Renal pelvis (tissue), 12 donors: ENCODE results near the gene DYNLRB1. TPM values are rescaled to one million over a fixed set of nuclear protein-coding genes. Genes with fewer than 3 reads are reported as not detected.
"Not testable (repeated sequence)": the region's sequence is repeated elsewhere in the genome, so short reads cannot be mapped to it uniquely, and the experiment has no call there.

Experiments
- DNase-seq: peaks from one replicate; pipeline ENCODE4 v3.0.0-alpha.2; 2013
- long read RNA-seq, 16 experiments: transcript quantifications; one replicate each; lab custom pipeline, GENCODE V29; 2026
- polyA plus RNA-seq, 3 donors: library from polyadenylated mRNA; unstranded; fragments of 120-200 nt; gene quantifications; one replicate each; pipeline ENCODE4 v1.2.1, GENCODE V29; 2013; ENCODE audit not compliant: insufficient read length in 3 of 3

The DYNLRB1 gene
- polyA plus RNA-seq = 100 to 1,000 TPM; 196 to 225 (median 205) TPM
- long read RNA-seq, donor 1, transcript DYNLRB1-202 (4 exons, 675 nt) = major isoform, 87 of 102 reads
- long read RNA-seq, donor 1, partial matches to known transcripts = 15 of 102 reads
- long read RNA-seq, donor 1, other reads (novel, unspliced or antisense) = 0 of 102 reads
- long read RNA-seq, donor 2, transcript DYNLRB1-202 (4 exons, 675 nt) = major isoform, 132 of 158 reads
- long read RNA-seq, donor 2, partial matches to known transcripts = 19 of 158 reads
- long read RNA-seq, donor 2, other reads (novel, unspliced or antisense) = 6 of 158 reads
- long read RNA-seq, donor 3, transcript DYNLRB1-202 (4 exons, 675 nt) = major isoform, 114 of 163 reads
- long read RNA-seq, donor 3, partial matches to known transcripts = 44 of 163 reads
- long read RNA-seq, donor 3, other reads (novel, unspliced or antisense) = 5 of 163 reads
- long read RNA-seq, donor 4, transcript DYNLRB1-202 (4 exons, 675 nt) = major isoform, 149 of 185 reads
- long read RNA-seq, donor 4, partial matches to known transcripts = 24 of 185 reads
- long read RNA-seq, donor 4, other reads (novel, unspliced or antisense) = 12 of 185 reads
- long read RNA-seq, donor 5, transcript DYNLRB1-202 (4 exons, 675 nt) = major isoform, 51 of 84 reads
- long read RNA-seq, donor 5, partial matches to known transcripts = 33 of 84 reads
- long read RNA-seq, donor 5, other reads (novel, unspliced or antisense) = 0 of 84 reads
- long read RNA-seq, donor 6, transcript DYNLRB1-202 (4 exons, 675 nt) = major isoform, 71 of 94 reads
- long read RNA-seq, donor 6, partial matches to known transcripts = 23 of 94 reads
- long read RNA-seq, donor 6, other reads (novel, unspliced or antisense) = 0 of 94 reads
- long read RNA-seq, donor 7, transcript DYNLRB1-202 (4 exons, 675 nt) = major isoform, 106 of 199 reads
- long read RNA-seq, donor 7, partial matches to known transcripts = 87 of 199 reads
- long read RNA-seq, donor 7, other reads (novel, unspliced or antisense) = 6 of 199 reads
- long read RNA-seq, donor 8, transcript DYNLRB1-202 (4 exons, 675 nt) = major isoform, 27 of 34 reads
- long read RNA-seq, donor 8, partial matches to known transcripts = 7 of 34 reads
- long read RNA-seq, donor 8, other reads (novel, unspliced or antisense) = 0 of 34 reads
- long read RNA-seq, donor 9, transcript DYNLRB1-202 (4 exons, 675 nt) = major isoform, 142 of 195 reads
- long read RNA-seq, donor 9, partial matches to known transcripts = 41 of 195 reads
- long read RNA-seq, donor 9, other reads (novel, unspliced or antisense) = 11 of 195 reads
- long read RNA-seq, donor 10, transcript DYNLRB1-202 (4 exons, 675 nt) = major isoform, 91 of 118 reads
- long read RNA-seq, donor 10, partial matches to known transcripts = 27 of 118 reads
- long read RNA-seq, donor 10, other reads (novel, unspliced or antisense) = 0 of 118 reads
- long read RNA-seq, donor 11, transcript DYNLRB1-202 (4 exons, 675 nt) = major isoform, 61 of 114 reads
- long read RNA-seq, donor 11, partial matches to known transcripts = 48 of 114 reads
- long read RNA-seq, donor 11, other reads (novel, unspliced or antisense) = 5 of 114 reads
- long read RNA-seq, donor 12, transcript DYNLRB1-202 (4 exons, 675 nt) = major isoform, 143 of 176 reads
- long read RNA-seq, donor 12, partial matches to known transcripts = 33 of 176 reads
- long read RNA-seq, donor 12, other reads (novel, unspliced or antisense) = 0 of 176 reads
- long read RNA-seq, donor 13, transcript DYNLRB1-202 (4 exons, 675 nt) = major isoform, 76 of 125 reads
- long read RNA-seq, donor 13, partial matches to known transcripts = 49 of 125 reads
- long read RNA-seq, donor 13, other reads (novel, unspliced or antisense) = 0 of 125 reads
- long read RNA-seq, donor 14, transcript DYNLRB1-202 (4 exons, 675 nt) = major isoform, 167 of 301 reads
- long read RNA-seq, donor 14, partial matches to known transcripts = 126 of 301 reads
- long read RNA-seq, donor 14, other reads (novel, unspliced or antisense) = 6 of 301 reads
- long read RNA-seq, donor 15, transcript DYNLRB1-202 (4 exons, 675 nt) = major isoform, 97 of 119 reads
- long read RNA-seq, donor 15, partial matches to known transcripts = 22 of 119 reads
- long read RNA-seq, donor 15, other reads (novel, unspliced or antisense) = 0 of 119 reads
- long read RNA-seq, donor 16, transcript DYNLRB1-202 (4 exons, 675 nt) = major isoform, 125 of 203 reads
- long read RNA-seq, donor 16, partial matches to known transcripts = 65 of 203 reads
- long read RNA-seq, donor 16, other reads (novel, unspliced or antisense) = 13 of 203 reads

- peak; percentile 98 for DNase-seq
These were observed at the start of gene DYNLRB1 for GRCh38 chr20:34516247-34517113. Gene DYNLRB1, plus strand, starts transcription at chr20:34516422. Its CDS starts 37 bp downstream, at chr20:34516459.

DNA sequence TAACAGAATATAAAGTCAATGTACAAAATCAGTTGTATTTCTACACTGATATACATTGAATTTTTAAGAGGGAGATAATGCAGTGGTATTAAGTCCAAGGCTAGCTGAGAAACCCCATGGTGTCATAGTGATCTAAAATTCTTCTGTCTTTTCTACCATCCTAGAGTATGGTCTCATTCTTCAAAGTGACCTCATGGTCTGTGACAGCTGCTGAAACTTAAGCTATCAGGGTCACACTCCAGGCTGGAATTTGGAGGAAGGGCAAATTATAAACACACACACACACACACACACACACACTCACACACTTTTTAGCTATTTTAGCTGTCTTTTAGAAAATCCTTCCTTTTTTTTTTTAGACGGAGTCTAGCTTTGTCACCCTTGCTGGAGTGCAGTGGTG is 47.3 kb upstream of the DYNLRB1 start:
- no peak for DNase-seq

- no peak for DNase-seq
These were observed 43.8 kb upstream of the DYNLRB1 start for GRCh38 chr20:34472246-34472925.

GRCh38 chr20:34473262-34473883 is 42.8 kb upstream of the DYNLRB1 start:
- no peak for DNase-seq

GRCh38 chr20:34475979-34476736 is 40.1 kb upstream of the DYNLRB1 start:
- DNase-seq = peak; percentile 39

- no peak for DNase-seq
These were observed 36.6 kb upstream of the DYNLRB1 start for GRCh38 chr20:34479627-34480026.

DNA sequence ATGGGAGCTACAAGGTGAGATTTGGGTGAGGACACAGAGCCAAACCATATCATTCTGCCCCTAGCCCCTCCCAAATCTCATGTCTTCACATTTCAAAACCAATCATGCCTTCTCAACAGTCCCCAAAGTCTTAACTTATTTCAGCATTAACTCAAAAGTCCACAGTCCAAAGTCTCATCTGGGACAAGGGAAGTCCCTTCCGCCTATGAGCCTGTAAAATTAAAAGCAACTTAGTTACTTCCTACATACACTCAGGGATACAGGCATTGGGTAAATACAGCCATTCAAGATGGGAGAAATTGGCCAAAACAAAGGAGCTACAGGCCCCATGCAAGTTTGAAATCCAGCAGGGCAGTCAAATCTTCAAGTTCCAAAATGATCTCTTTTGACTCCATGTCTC is 34.1 kb upstream of the DYNLRB1 start:
- DNase-seq = not testable (repeated sequence)

GRCh38 chr20:34483585-34484220 is 32.5 kb upstream of the DYNLRB1 start:
- DNase-seq = not testable (repeated sequence)

GRCh38 chr20:34485068-34485634 is 31.1 kb upstream of the DYNLRB1 start:
- DNase-seq = no peak

GRCh38 chr20:34491226-34491931 is 24.8 kb upstream of the DYNLRB1 start:
- no peak for DNase-seq

DNA sequence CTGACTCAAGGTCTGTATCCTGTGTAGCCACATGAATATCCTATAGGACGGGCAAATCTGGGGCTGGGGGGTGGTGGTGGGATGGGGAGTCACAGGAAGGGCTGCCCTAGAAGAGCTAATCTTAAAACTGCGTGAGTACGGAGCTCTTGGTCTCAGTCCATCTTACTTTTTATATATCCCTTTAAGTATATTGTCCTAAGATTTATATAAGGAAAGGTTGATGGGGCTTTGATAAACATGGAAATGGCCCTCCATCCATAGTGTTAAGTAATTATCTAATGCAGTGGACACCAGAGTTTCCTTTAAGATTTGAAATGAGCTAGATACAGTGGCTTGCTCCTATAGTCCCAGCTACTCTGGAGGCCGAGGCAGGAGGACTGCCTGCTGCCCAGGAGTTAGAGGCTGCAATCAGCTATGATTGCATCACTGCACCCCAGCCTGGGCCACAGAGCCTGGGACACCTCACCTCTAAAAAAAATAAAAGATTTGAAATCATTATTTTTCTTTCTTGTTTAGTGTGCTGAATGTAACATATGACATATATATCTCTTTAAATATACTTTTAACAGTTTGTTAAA is 24.2 kb upstream of the DYNLRB1 start:
- DNase-seq = no peak

- DNase-seq = no peak
These were observed 22.6 kb upstream of the DYNLRB1 start for GRCh38 chr20:34493646-34494045.

- DNase-seq = no peak
These were observed 20.9 kb upstream of the DYNLRB1 start for GRCh38 chr20:34495307-34495706.

GRCh38 chr20:34495916-34496315 is 20.3 kb upstream of the DYNLRB1 start:
- no peak for DNase-seq

DNA sequence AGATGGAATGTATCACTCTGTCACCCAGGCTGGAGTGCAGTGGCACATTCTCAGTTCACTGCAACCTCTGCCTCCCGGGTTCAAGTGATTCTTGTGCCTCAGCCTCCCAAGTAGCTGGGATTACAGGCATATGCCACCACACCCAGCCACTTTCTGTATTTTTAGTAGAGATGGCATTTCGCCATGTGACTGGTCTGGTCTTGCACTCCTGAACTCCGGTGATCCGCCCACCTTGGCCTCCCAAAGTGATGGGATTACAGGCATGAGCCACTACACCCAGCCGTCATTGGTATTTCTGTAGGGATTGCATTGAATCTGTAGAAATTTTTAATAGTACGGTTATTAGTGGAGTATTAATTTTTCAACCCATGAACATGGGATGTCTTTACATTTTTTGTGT is 18.6 kb upstream of the DYNLRB1 start:
- DNase-seq = not testable (repeated sequence)
